Right cardiac atrium (tissue), 5 donors: ENCODE results near the gene ATP5MC2. TPM values are rescaled to one million over a fixed set of nuclear protein-coding genes. Genes with fewer than 3 reads are reported as not detected.
A peak's percentile ranks its signal among the peaks of the same experiment; 100 is the strongest.

Source experiments
- ATAC-seq, 2 donors: fragments of 200-7000 bp; cut with Tn5 transposase; one replicate each; pipeline versions ENCODE4 v1.8.0 to v1.9.1; 2020; ENCODE audit warnings: moderate library complexity in 2 of 2, mild to moderate bottlenecking in 1 of 2
- DNase-seq, 3 donors: peaks; one replicate each; pipeline ENCODE4 v3.0.0-alpha.2; 2020
- H3K27ac ChIP-seq: one replicate; pipeline ENCODE4 v1.5.1; 2013; ENCODE audit warnings: mild to moderate bottlenecking, low read length, control low read depth, moderate library complexity
- H3K27me3 ChIP-seq: one replicate; pipeline ENCODE4 v1.6.1; 2013; ENCODE audit not compliant: control insufficient read depth, insufficient read depth
- H3K4me1 ChIP-seq: one replicate; pipeline ENCODE4 v1.6.1; 2013; ENCODE audit warnings: low read length; ENCODE audit not compliant: control insufficient read depth, insufficient read depth
- H3K4me3 ChIP-seq: one replicate; pipeline ENCODE4 v1.5.1; 2013; ENCODE audit warnings: low read length, control low read depth
- H3K9me3 ChIP-seq: one replicate; pipeline ENCODE4 v1.6.1; 2013; ENCODE audit warnings: low read length; ENCODE audit not compliant: control insufficient read depth
- WGBS: extraction: QIAGEN DNeasy Blood & Tissue Kit; methylation state at CpG from one replicate; pipeline ENCODE4 v1.1.7; 2013; 5-methylcytosine and 5-hydroxymethylcytosine counted together
- intact Hi-C, 4 donors: fragments of 100-400 bp; cut with DNase I; formaldehyde crosslinking; loops; one replicate each; pipeline versions ENCODE4 v1.11.0 to v1.14.0; 2022 to 2023
- polyA plus RNA-seq: library from polyadenylated mRNA; stranded (reverse); fragments of 200-250 nt; gene quantifications from one replicate; pipeline ENCODE4 v1.2.3, GENCODE V29; 2013
- total RNA-seq, 4 donors: library from RNA; stranded (reverse); fragmentation: NEBNext Ultra II Directional; extraction: Animal tissue kit (Norgen Biotek cat#: 25700); gene quantifications; one replicate each; pipeline ENCODE4 v1.2.1, GENCODE V29; 2021
- donor health status: healthy with polysubstance abuse.
- donor health status: DM: no; HTN: yes; CAD: no.
- donor health status: DM: no; HTN: no; CAD: no.
- donor health status: DM: no; HTN: yes; CAD: no; lungs with severe emphysema.
- donor health status: DM: yes; HTN: yes; CAD: no.

ATP5MC2 gene
- total and polyA plus RNA-seq, 5 donors = 397 to 740 (median 504) TPM

- no peak for DNase-seq
- H3K4me1 ChIP-seq = peaks cover 3% of the 10 kb centered on the region
- intact Hi-C loops = loop anchor here in 2 of 4 donors (5.0 to 10.0 kb wide), 2 partner anchors 49 to 52 kb away; partner anchors contain the start of gene ATP5MC2 (in 2 of the 2)
- H3K27ac ChIP-seq = peak overlapping the region; percentile 91
- ATAC-seq = no peak
- H3K9me3 ChIP-seq = no peaks in the 10 kb centered on the region
- WGBS = 13% methylated on average over 5 of the region's 5 CpGs
- peak overlapping the region; percentile 63 for H3K4me3 ChIP-seq
- H3K27me3 ChIP-seq = no peaks in the 10 kb centered on the region
These were observed 50.4 kb downstream of the ATP5MC2 start for GRCh38 chr12:53625373-53625945.

GRCh38 chr12:53624956-53625355 lies 50.9 kb downstream of the ATP5MC2 start:
- peaks cover 3% of the 10 kb centered on the region for H3K4me1 ChIP-seq
- H3K27ac ChIP-seq = peak overlapping the region; percentile 91
- DNase-seq (no peak), ATAC-seq (no peak)
- H3K9me3 ChIP-seq = no peaks in the 10 kb centered on the region
- WGBS = 30% methylated on average over 4 of the region's 4 CpGs
- H3K4me3 ChIP-seq = peak overlapping the region; percentile 63
- no peaks in the 10 kb centered on the region for H3K27me3 ChIP-seq
- intact Hi-C loops = loop anchor here in 3 of 4 donors (5.0 to 10.0 kb wide), 2 partner anchors 50 to 52 kb away; partner anchors contain the start of gene ATP5MC2 (in 3 of the 3)

- peak overlapping the region; percentile 63 for H3K4me3 ChIP-seq
- WGBS = 39% methylated on average over 3 of the region's 3 CpGs
These were observed 51.4 kb downstream of the ATP5MC2 start for GRCh38 chr12:53624458-53624857.

GRCh38 chr12:53623548-53624385 lies 52.1 kb downstream of the ATP5MC2 start:
- 6% methylated on average over 7 of the region's 7 CpGs for WGBS
- Histone ChIP-seq H3K9me3 (no peaks in the 10 kb centered on the region), H3K4me3 (peak overlapping the region; percentile 63), H3K4me1 (peaks cover 3% of the 10 kb centered on the region), H3K27me3 (no peaks in the 10 kb centered on the region), H3K27ac (peak overlapping the region; percentile 86)
- intact Hi-C loops = loop anchor here in 2 of 4 donors (5.0 to 10.0 kb wide), 2 partner anchors 51 to 54 kb away; partner anchors contain the start of gene ATP5MC2 (in 2 of the 2)
- DNase-seq (no peak), ATAC-seq (no peak)

More at GRCh38 chr12:53624458-53624857, 51.4 kb downstream of the ATP5MC2 start:
- ATAC-seq (no peak), DNase-seq (no peak)
- Histone ChIP-seq H3K27me3 (no peaks in the 10 kb centered on the region), H3K27ac (no peak overlapping the region), H3K4me1 (peaks cover 3% of the 10 kb centered on the region), H3K9me3 (no peaks in the 10 kb centered on the region)
- intact Hi-C loops = loop anchor here in 2 of 4 donors (5.0 to 10.0 kb wide), 2 partner anchors 50 to 53 kb away; partner anchors contain the start of gene ATP5MC2 (in 2 of the 2)

- no peaks in the 10 kb centered on the region for H3K27me3 ChIP-seq
- 85% methylated on average over 5 of the region's 5 CpGs for WGBS
- ATAC-seq (no peak), DNase-seq (no peak)
- no peaks in the 10 kb centered on the region for H3K9me3 ChIP-seq
- H3K4me3 ChIP-seq = no peak overlapping the region
- H3K27ac ChIP-seq = no peak overlapping the region
- H3K4me1 ChIP-seq = peaks cover 3% of the 10 kb centered on the region
- intact Hi-C loops = loop anchor here in 2 of 4 donors (5.0 to 10.0 kb wide), 2 partner anchors 52 to 55 kb away; partner anchors contain the start of gene ATP5MC2 (in 2 of the 2)
These were observed 53.2 kb downstream of the ATP5MC2 start for GRCh38 chr12:53622724-53623123.

GRCh38 chr12:53618275-53618674 lies 57.6 kb downstream of the ATP5MC2 start:
- Histone ChIP-seq H3K27ac (no peak overlapping the region), H3K9me3 (no peaks in the 10 kb centered on the region), H3K4me1 (peaks cover 2% of the 10 kb centered on the region), H3K4me3 (peak overlapping the region; percentile 36), H3K27me3 (no peaks in the 10 kb centered on the region)
- intact Hi-C loops = no loop called here
- no peak for DNase-seq
- 21% methylated on average over 3 of the region's 3 CpGs for whole genome bisulfite sequencing
- ATAC-seq = no peak

- Histone ChIP-seq H3K4me1 (peaks cover 2% of the 10 kb centered on the region), H3K9me3 (no peaks in the 10 kb centered on the region), H3K4me3 (peak overlapping the region; percentile 36), H3K27ac (no peak overlapping the region), H3K27me3 (no peaks in the 10 kb centered on the region)
- WGBS = 34% methylated on average over 3 of the region's 3 CpGs
- no peak for DNase-seq
- intact Hi-C loops = no loop called here
- ATAC-seq = no peak
These were observed 58.2 kb downstream of the ATP5MC2 start for GRCh38 chr12:53617700-53618099.

GRCh38 chr12:53616950-53617349 lies 58.9 kb downstream of the ATP5MC2 start:
- Histone ChIP-seq H3K27ac (peak overlapping the region; percentile 8), H3K27me3 (no peaks in the 10 kb centered on the region), H3K4me3 (no peak overlapping the region), H3K4me1 (peaks cover 2% of the 10 kb centered on the region), H3K9me3 (no peaks in the 10 kb centered on the region)
- no peak for DNase-seq
- intact Hi-C loops = no loop called here
- WGBS = 70% methylated on average over 4 of the region's 4 CpGs
- ATAC-seq = no peak

Other genes starting within 250 kb of the ATP5MC2 start
- gene PRR13, start 234.3 kb downstream of the ATP5MC2 start, total RNA-seq = 10 to 100 TPM; 66.9 to 85.6 (median 82.6) TPM
- 69.1 TPM for gene PRR13, start 234.3 kb downstream of the ATP5MC2 start, polyA plus RNA-seq
- gene PCBP2, start 224.0 kb downstream of the ATP5MC2 start, total RNA-seq = 100 to 1,000 TPM; 575 to 743 (median 588) TPM
- 349 TPM for gene PCBP2, start 224.0 kb downstream of the ATP5MC2 start, polyA plus RNA-seq
- 1 to 10 TPM; 7.7 to 9.6 (median 9.0) TPM for gene MAP3K12, start 176.6 kb downstream of the ATP5MC2 start, total RNA-seq
- 9.2 TPM for gene MAP3K12, start 176.6 kb downstream of the ATP5MC2 start, polyA plus RNA-seq
- gene TARBP2, start 174.8 kb downstream of the ATP5MC2 start, total RNA-seq = 10 to 100 TPM; 12.9 to 13.9 (median 13.4) TPM
- 12.8 TPM for gene TARBP2, start 174.8 kb downstream of the ATP5MC2 start, polyA plus RNA-seq
- not detected for gene NPFF, start 168.6 kb downstream of the ATP5MC2 start, total RNA-seq
- not detected for gene NPFF, start 168.6 kb downstream of the ATP5MC2 start, polyA plus RNA-seq
- gene ATF7, start 49.7 kb downstream of the ATP5MC2 start, total RNA-seq = 10 to 100 TPM; 30.7 to 36.9 (median 33.3) TPM
- 22.8 TPM for gene ATF7, start 49.7 kb downstream of the ATP5MC2 start, polyA plus RNA-seq
- 100 to 1,000 TPM; 189 to 247 (median 207) TPM for gene CALCOCO1, start 51.4 kb upstream of the ATP5MC2 start, total RNA-seq
- gene CALCOCO1, start 51.4 kb upstream of the ATP5MC2 start, polyA plus RNA-seq = 121 TPM
- gene CISTR, start 75.9 kb upstream of the ATP5MC2 start, total RNA-seq = 1 to 10 TPM; 3.2 to 5.9 (median 4.0) TPM
- gene CISTR, start 75.9 kb upstream of the ATP5MC2 start, polyA plus RNA-seq = 2.8 TPM